ENCODE results near the gene CNTNAP2.
"Not testable (repeated sequence)": the region's sequence is repeated elsewhere in the genome, so short reads cannot be mapped to it uniquely, and the experiment has no call there.

Gene CNTNAP2

DNA sequence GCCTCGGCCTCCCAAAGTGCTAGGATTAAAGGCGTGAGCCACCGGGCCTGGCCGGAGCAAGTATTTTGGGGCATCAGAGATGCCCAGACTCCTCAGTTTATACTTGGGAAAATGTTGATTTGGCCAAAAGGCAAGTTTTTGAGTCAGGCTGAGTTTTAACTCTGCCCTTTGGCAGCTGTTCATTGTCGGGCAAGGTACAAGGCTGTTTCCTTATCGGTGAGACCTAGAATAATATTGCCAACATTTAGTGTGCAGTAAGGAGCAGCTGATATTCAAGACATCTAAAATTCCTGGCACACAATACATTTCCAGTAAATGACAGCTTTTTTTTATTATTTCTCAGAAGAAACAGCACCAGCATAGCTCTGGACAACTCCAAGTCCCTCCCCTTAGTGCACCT lies 2326.3 kb downstream of the CNTNAP2 start:
- H3K27ac Mint-ChIP-seq: no peak overlapping the region
- peaks cover 0 to 3% of the 10 kb centered on the region in 2 donors for H3K9me3 Mint-ChIP-seq
- peaks cover 0 to 2% of the 10 kb centered on the region in 2 donors for H3K36me3 Mint-ChIP-seq
- no peak overlapping the region for H3K4me3 Mint-ChIP-seq
- ATAC-seq (replicated peaks) (no peak), DNase-seq (no peak)
- H3K27me3 Mint-ChIP-seq: peaks cover 4 to 8% of the 10 kb centered on the region in 2 donors
- H3K4me1 Mint-ChIP-seq: peaks cover 3 to 8% of the 10 kb centered on the region in 2 donors

DNA sequence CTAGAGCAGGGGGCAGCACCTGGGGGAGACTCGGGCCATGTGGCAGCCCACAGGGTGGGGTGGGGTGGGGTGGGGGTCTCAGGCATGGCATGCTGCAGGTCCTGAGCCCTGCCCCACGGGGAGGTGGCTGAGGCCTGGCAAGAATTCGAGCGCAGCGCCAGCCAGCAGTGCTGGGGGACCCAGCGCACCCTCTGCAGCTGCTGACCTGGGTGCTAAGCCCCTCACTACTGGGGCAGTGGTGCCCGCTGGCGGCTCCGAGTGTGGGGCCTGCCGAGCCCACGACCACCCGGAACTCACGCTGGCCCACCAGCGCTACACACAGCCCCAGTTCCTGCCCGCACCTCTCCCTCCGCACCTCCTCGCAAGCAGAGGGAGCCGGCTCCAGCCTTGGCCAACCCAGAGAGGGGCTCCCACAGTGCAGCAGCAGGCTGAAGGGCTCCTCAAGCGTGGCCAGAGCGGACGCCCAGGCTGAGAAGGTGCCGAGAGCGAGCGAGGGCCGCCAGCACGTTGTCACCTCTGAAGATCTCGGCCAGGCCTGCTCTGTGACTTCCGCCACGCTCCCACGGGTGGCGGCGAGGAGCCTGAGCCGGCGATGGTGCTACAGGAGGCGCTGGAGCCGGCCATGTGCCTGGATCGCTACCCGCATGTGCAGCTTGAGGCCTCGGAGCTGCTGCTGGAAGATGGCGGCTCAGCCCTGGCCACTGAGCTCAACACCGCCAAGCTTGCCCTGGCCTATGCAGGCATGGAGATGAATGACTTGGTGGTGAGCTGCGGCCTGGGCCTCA lies 2328.9 kb downstream of the CNTNAP2 start:
- H3K27me3 Mint-ChIP-seq: no peaks in the 10 kb centered on the region
- H3K36me3 Mint-ChIP-seq: peaks cover 0 to 2% of the 10 kb centered on the region in 2 donors
- H3K4me1 Mint-ChIP-seq: peaks cover 3 to 8% of the 10 kb centered on the region in 2 donors
- H3K27ac Mint-ChIP-seq: no peak overlapping the region
- peaks cover 0 to 3% of the 10 kb centered on the region in 2 donors for H3K9me3 Mint-ChIP-seq
- no peak overlapping the region for H3K4me3 Mint-ChIP-seq
- no peak for DNase-seq
- no peak for ATAC-seq (replicated peaks)

DNA sequence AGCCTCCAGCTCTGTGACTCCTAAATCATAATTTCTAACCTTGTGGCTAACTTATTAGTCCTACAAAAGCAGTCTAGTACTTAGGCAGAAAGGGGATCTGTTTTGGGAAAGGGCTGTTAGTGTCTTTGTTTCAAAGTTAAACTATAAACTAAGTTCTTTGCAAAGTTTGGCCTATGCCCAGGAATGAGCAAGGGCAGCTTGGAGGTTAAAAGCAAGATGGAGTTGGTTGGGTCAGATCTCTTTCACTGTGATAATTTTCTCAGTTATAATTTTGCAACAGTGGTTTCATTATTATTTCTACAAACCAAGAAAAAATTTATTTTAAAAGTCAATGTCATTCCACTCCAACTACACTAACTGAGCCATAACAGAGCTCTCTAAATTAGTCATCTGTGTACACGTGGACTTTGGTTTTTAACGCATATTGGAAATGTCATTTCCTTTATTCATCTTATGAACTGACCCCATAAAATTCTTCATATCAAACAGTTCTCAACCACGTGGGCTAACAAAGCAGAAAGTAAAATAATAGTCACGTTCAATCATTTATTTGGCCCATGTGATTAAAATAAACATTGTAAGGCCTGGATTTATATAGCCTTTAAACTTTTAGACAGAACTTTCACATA lies 2330.7 kb downstream of the CNTNAP2 start:
- Mint-ChIP-seq H3K27ac (no peak overlapping the region), H3K27me3 (peaks cover 3 to 5% of the 10 kb centered on the region in 2 donors), H3K4me1 (peaks cover 3 to 11% of the 10 kb centered on the region in 2 donors), H3K36me3 (peaks cover 0 to 2% of the 10 kb centered on the region in 2 donors), H3K4me3 (no peak overlapping the region), H3K9me3 (peaks cover 0 to 3% of the 10 kb centered on the region in 2 donors)
- DNase-seq (no peak), ATAC-seq (replicated peaks) (peak; percentile 89 to 95)

DNA sequence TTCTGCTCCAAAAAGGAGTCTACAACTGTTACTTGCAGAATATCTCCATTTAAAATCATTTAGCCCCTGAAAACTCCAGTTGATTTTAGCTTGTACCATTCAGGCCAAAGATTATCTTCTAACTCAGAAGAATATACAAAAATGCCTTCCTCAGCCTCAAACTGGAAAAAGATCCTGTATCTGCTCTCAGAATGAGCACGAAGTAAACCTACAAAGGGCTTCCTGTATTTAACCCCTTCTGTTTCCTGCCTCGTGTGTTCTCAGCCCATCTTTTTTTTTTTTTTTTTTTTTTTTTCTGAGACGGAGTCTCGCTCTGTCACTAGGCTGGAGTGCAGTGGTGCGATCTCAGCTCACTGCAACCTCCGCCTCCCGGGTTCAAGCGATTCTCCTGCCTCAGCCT lies 2334.9 kb downstream of the CNTNAP2 start:
- H3K27me3 Mint-ChIP-seq; H3K9me3 Mint-ChIP-seq; H3K27ac Mint-ChIP-seq; H3K4me3 Mint-ChIP-seq; ATAC-seq (replicated peaks); DNase-seq; H3K36me3 Mint-ChIP-seq: not testable (repeated sequence)
- H3K4me1 Mint-ChIP-seq: peaks cover 3 to 14% of the 10 kb centered on the region in 2 donors

DNA sequence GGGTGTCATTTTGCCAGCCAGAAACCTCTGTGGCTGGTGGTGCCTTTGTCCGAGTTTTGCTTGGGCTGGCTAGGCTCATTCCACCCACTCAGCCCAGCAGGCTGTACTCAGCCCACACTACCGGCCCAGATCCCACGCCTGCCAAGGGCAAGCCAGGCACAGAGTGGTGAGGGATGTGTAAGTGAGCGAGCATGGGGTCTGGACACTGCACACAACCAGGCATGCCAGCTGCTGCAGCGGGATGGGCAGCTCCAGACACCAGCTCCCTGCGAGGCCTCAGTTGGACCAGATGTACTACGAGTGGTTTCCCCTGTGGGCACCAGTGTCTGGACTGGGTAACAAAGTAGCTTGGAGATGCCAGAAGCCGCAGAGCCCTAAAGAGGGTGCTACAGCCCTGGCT lies 2339.8 kb downstream of the CNTNAP2 start:
- ATAC-seq (replicated peaks) (no peak), DNase-seq (no peak)
- no peak overlapping the region for H3K4me3 Mint-ChIP-seq
- no peak overlapping the region for H3K27ac Mint-ChIP-seq
- peaks cover 0 to 11% of the 10 kb centered on the region in 2 donors for H3K4me1 Mint-ChIP-seq
- H3K9me3 Mint-ChIP-seq: no peaks in the 10 kb centered on the region
- no peaks in the 10 kb centered on the region for H3K36me3 Mint-ChIP-seq
- peaks cover 6 to 7% of the 10 kb centered on the region in 2 donors for H3K27me3 Mint-ChIP-seq

DNA sequence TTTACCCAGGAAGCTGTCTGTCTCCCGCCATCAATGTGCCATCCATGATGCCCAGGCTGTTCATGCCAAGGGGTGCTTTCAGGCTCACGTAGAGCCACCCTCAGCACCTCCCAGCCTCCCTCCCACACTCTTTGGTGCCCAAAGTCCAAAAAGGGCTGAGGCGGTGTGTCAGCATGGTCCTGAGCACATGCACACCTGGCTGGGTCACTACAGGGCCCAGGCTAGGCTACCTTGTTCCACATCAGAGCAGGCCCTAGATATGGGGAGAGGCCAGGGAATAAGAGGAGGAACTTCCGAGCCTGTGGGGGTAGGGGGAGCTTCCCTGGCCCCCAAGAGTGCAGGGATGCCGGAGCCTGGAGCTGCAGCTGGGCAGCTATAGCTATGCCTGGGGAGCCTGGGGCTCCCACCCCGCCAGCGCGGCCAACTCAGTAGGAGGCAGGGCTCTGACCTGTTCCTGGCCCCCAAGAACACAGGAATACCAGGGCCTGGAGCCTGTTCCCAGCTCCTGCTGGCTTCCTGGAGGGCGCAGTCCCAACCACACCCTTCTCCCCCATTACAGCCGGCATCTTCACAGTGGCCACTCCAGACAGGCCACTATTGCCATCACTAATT lies 2340.8 kb downstream of the CNTNAP2 start:
- Mint-ChIP-seq H3K36me3 (no peaks in the 10 kb centered on the region), H3K4me1 (peaks cover 0 to 7% of the 10 kb centered on the region in 2 donors), H3K27ac (no peak overlapping the region), H3K27me3 (peaks cover 1 to 2% of the 10 kb centered on the region in 2 donors), H3K9me3 (peaks cover 0 to 4% of the 10 kb centered on the region in 2 donors), H3K4me3 (no peak overlapping the region)
- no peak for ATAC-seq (replicated peaks)
- DNase-seq: no peak

DNA sequence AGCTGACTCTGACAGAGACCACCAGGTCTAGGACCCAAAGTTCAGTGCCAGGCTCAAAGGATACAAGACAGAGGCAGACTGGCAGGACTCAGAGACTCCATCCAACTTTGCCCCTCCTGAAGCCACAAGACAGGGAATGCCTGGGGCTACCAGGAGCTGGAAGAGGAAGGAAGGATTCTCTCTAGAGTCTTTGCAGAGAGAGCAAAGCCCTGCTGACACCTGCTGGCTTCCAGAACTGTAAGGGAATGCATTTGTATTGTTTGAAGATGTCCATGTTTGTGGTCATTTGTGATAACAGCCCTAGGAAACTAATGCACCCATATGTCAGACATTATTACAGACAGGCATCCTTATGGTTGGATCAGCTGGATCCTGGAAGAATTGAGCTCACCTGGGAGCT lies 2341.7 kb downstream of the CNTNAP2 start:
- no peaks in the 10 kb centered on the region for H3K36me3 Mint-ChIP-seq
- DNase-seq (no peak), ATAC-seq (replicated peaks) (no peak)
- no peaks in the 10 kb centered on the region for H3K27me3 Mint-ChIP-seq
- no peak overlapping the region for H3K4me3 Mint-ChIP-seq
- H3K4me1 Mint-ChIP-seq: peaks cover 0 to 5% of the 10 kb centered on the region in 2 donors
- no peak overlapping the region for H3K27ac Mint-ChIP-seq
- H3K9me3 Mint-ChIP-seq: peaks cover 3 to 8% of the 10 kb centered on the region in 2 donors

DNA sequence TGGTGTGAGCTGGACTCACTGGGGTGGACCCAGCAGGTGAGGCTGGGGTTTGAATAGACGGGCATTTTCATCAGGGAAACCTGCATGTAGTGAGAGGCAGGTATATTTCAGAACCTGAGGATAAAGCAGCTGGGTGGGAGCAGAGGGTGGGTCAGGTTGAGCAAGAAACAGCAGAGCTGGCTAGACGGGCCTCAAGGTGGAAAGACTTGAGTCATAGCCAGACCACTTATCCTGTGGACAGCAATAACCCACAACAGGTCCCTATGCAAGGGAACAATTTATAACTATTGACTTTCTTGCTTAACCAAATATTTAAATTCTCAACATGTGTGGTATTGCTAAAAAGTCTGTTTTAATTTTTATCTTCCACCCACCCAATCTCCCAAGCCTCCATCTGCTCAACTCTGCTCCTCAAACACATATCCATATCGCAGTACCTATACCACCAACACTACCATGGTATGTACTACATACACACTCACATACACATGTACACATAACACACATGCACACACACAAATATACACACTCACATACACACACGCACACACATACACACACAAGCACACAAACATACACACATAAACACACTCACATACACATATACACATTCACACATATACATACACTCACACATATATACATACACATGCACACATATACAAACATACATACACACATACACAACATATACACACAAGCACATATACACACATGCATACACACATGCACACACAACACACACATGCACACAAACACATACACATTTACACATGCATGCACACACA lies 2345.0 kb downstream of the CNTNAP2 start:
- Mint-ChIP-seq H3K4me3 (no peak overlapping the region), H3K4me1 (peaks cover 0 to 5% of the 10 kb centered on the region in 2 donors), H3K9me3 (peaks cover 5 to 8% of the 10 kb centered on the region in 2 donors), H3K36me3 (no peaks in the 10 kb centered on the region), H3K27ac (no peak overlapping the region), H3K27me3 (no peaks in the 10 kb centered on the region)
- ATAC-seq (replicated peaks) (no peak), DNase-seq (no peak)

DNA sequence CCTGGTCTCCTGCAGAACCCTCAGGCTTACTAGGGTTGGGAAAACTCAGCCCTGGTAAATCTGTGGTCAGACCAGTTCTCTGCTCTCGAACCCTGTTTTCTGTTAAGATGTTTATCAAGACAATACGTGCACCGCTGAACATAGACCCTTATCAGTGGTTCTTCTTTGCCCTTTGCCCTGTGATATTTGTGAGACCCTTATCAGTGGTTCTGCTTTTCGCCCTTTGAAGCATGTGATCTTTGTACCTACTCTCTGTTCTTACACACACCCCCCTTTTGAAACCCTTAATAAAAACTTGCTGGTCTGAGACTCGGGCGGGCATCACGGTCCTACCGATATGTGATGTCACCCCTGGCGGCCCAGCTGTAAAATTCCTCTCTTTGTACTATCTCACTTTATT lies 2346.2 kb downstream of the CNTNAP2 start:
- H3K27me3 Mint-ChIP-seq; H3K36me3 Mint-ChIP-seq; DNase-seq; H3K9me3 Mint-ChIP-seq; ATAC-seq (replicated peaks); H3K27ac Mint-ChIP-seq; H3K4me1 Mint-ChIP-seq; H3K4me3 Mint-ChIP-seq: not testable (repeated sequence)

DNA sequence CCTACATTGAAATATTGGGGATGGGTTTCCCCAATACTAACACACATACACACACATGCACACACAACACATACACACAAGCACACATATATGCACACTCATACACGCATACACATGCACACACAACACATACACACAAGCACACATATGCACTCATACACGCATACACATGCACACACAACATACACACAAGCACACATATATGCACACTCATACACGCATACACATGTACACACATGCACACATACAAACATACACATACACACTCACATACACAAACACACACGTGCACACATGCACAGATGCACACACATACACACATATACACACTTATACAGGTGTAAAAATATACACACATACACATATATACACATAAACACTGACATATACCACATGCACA lies 2346.6 kb downstream of the CNTNAP2 start:
- Mint-ChIP-seq H3K4me1 (no peaks in the 10 kb centered on the region), H3K27ac (no peak overlapping the region), H3K9me3 (peaks cover 5 to 8% of the 10 kb centered on the region in 2 donors), H3K4me3 (no peak overlapping the region), H3K27me3 (no peaks in the 10 kb centered on the region), H3K36me3 (no peaks in the 10 kb centered on the region)
- ATAC-seq (replicated peaks) (no peak), DNase-seq (no peak)

DNA sequence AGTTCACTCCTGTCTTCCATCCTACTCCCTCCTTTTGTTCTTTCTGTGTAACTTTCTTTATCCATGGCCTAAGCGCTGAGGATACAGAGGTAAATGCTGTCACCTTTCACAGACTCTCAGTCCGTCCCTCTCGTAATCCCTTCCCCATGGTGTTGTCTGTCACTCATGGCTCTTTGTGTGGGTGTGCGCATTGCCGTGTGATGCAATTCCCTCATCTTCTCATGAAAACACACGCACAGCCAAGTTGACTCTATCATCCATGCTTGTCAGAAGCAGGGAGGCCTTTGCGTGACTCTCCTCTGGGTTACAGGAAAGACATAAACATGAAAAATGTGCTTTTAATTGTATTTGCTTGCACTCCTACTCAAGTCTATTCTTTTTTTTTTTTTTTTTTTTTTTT lies 2348.3 kb downstream of the CNTNAP2 start:
- Mint-ChIP-seq H3K36me3 (no peaks in the 10 kb centered on the region), H3K9me3 (peaks cover 5 to 8% of the 10 kb centered on the region in 2 donors), H3K27ac (no peak overlapping the region), H3K4me3 (no peak overlapping the region), H3K27me3 (no peaks in the 10 kb centered on the region), H3K4me1 (no peaks in the 10 kb centered on the region)
- ATAC-seq (replicated peaks) (no peak), DNase-seq (no peak)

DNA sequence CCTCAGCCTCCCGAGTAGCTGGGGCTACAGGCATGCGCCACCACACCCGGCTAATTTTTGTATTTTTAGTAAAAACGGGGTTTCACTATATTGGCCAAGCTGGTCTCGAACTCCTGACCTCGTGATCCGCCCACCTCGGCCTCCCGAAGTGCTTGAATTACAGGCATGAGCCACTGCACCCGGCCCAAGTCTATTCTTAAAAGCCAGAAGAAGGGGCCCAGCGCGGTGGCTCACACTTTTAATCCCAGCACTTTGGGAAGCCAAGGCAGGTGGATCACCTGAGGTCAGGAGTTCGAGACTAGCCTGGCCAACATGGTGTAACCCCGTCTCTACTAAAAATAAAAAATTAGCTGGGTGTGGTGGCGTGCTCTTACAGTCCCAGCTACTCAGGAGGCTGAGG lies 2348.8 kb downstream of the CNTNAP2 start:
- H3K27me3 Mint-ChIP-seq; ATAC-seq (replicated peaks); DNase-seq; H3K4me3 Mint-ChIP-seq; H3K9me3 Mint-ChIP-seq; H3K27ac Mint-ChIP-seq; H3K36me3 Mint-ChIP-seq; H3K4me1 Mint-ChIP-seq: not testable (repeated sequence)

DNA sequence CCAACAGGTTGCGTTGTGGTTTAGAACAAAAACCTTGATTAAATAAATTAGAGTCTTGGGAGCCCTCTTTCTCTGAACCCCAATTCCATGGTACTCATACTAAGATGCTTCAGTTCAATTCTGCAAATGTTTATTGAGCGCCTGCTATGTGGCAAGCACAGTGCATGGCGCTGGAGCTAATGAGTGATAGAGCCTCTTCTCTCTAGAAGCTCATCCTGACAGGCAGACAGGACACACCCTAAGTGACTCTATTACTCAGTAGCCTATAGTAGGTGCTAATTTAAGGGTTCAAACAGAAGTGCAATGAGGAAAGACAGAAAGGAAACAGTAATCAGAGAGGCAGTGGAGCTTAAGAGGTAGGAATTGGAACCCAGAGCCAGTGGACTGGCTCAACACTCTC lies 2349.5 kb downstream of the CNTNAP2 start:
- H3K36me3 Mint-ChIP-seq: no peaks in the 10 kb centered on the region
- no peaks in the 10 kb centered on the region for H3K4me1 Mint-ChIP-seq
- no peak overlapping the region for H3K27ac Mint-ChIP-seq
- DNase-seq (no peak), ATAC-seq (replicated peaks) (no peak)
- no peak overlapping the region for H3K4me3 Mint-ChIP-seq
- H3K9me3 Mint-ChIP-seq: peaks cover 5 to 8% of the 10 kb centered on the region in 2 donors
- no peaks in the 10 kb centered on the region for H3K27me3 Mint-ChIP-seq

DNA sequence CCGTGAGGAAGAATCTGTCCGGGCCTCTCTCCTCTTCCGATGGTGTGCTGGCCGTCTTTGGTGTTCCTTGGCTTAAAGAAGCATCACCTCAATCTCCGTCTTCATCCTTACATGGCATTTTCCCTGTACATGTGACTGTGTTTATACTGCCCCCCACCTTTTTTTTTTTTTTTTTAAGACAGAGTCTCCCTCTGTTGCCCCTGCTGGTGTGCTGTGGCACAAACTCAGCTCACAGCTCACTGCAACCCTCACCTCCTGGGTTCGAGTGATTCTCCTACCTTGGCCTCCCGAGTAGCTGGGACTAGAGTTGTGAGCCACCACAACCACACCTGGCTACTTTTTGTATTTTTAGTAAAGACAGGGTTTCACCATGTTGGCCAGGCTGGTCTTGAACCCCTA lies 2352.1 kb downstream of the CNTNAP2 start:
- ATAC-seq (replicated peaks): no peak

More for the DNA sequence above, 2352.1 kb downstream of the CNTNAP2 start:
- DNase-seq: no peak
- Mint-ChIP-seq H3K4me1 (no peaks in the 10 kb centered on the region), H3K27me3 (peaks cover 3 to 4% of the 10 kb centered on the region in 2 donors), H3K4me3 (no peak overlapping the region), H3K27ac (no peak overlapping the region), H3K36me3 (peaks cover 0 to 2% of the 10 kb centered on the region in 2 donors), H3K9me3 (no peaks in the 10 kb centered on the region)

Data from stimulated activated naive B cell treated with anti-CD40 and anti-IgM and Interleukin-4, amounts not matched to agents 10 μg/mL and 1 μg/mL and 100 μg/mL, for 72 hours (primary cell).